HG03135 (cell line): ENCODE results near the gene SCGB1A1.

ENCODE experiments used
- ATAC-seq: cut with Tn5 transposase; IDR thresholded peaks from one replicate; pipeline ENCODE4 v1.9.1; 2021; ENCODE audit warnings: mild to moderate bottlenecking, moderate library complexity; ENCODE audit not compliant: unreplicated experiment

Gene SCGB1A1

GRCh38 chr11:62398011-62398994, 20.5 kb upstream of the SCGB1A1 start:
- ATAC-seq: no peak

DNA sequence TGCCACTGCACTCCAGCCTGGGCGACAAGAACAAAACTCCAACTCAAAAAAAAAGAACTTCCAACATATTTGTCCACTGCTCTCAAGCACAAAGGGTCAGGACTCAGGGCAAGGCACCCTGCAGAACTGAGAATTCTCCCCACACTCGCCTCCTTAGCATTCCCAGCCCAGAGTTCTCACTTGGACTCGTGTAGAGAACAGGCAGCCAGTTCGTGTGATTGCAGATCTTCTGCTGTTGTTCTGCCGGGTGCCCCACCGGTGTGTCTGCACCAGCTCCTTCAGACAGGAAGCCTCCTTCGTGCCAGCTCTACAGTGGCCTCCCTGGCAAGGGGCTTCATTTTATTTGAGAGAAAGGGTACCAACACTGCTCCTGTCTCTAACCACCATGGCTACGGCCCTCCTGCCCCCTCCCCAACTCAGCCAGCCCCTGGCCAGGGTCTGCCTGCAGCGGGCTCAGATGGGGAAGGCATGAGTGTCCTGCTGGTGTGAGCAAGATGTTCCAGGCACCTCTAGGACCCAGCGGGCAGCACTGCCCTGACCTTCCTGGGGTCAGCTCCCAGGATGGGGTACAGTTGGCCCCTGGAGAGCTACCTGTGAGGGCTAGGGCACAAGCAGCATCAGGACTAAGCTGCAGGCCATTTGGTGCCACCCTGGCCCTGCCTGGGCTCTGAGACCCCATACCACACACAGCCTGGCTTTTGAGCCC, 19.5 kb upstream of the SCGB1A1 start:
- ATAC-seq: no peak

DNA sequence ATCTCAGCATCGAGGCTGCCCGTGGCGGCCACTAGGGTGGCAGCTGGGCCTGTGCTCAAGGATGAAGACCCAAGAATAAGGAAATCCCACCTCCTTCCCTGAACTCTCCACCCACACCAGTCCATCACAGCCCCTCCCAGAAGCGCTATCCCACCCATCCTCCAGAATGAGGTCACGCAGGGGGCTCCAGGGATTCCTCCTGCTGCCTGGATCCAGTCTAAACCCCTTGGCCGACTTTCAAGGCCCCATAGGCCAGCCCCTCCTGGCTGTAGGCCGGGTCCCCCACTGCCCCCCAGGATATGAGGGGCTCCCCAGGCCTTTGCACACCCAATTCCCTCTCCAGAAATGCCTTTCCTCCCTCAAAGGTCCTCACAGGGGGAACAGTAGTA, 19.0 kb upstream of the SCGB1A1 start:
- no peak for ATAC-seq

- ATAC-seq: no peak
Measured at GRCh38 chr11:62400281-62400680, 18.6 kb upstream of the SCGB1A1 start.

GRCh38 chr11:62400760-62401159, 18.1 kb upstream of the SCGB1A1 start:
- no peak for ATAC-seq

DNA sequence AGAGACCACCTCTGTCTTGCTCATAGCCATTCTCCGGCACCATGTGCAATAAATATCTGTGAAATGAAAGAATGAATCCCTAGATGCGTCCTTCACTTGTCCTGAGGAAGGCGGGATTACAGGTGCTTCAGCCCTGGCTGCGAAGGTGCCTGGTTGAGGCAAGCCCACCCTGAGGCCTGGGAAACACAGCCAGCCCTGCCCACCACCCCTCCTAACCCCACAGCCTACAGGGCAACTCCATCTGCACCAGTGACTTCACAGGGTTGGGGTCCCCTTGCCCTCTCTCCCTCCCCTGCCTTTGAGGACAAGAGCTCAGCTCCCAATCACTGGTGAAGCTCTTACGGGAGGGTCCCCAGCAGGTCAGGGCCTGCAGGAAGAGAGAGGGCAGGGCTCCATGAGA, 17.5 kb upstream of the SCGB1A1 start:
- ATAC-seq: no peak

DNA sequence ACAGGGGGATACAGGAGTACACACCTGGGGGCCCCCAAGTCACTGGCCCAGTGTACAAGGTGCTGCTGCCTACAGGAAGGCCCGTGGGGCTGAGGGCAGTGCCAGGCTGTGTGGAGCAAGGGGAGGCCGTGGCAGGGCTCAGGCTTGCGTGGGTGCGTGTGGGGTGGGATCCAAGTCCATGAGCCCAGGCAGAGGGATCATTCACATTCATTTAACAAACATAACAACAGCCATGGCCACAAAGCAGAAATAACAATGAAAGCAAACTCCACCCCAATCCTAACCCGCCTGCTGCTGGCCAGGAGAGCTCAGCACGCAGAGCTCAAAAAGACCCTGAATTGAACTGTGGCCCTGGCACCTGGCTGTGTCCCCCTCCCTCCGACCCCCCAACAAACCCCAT, 17.0 kb upstream of the SCGB1A1 start:
- ATAC-seq: no peak

GRCh38 chr11:62402226-62402959, 16.4 kb upstream of the SCGB1A1 start:
- ATAC-seq: no peak

DNA sequence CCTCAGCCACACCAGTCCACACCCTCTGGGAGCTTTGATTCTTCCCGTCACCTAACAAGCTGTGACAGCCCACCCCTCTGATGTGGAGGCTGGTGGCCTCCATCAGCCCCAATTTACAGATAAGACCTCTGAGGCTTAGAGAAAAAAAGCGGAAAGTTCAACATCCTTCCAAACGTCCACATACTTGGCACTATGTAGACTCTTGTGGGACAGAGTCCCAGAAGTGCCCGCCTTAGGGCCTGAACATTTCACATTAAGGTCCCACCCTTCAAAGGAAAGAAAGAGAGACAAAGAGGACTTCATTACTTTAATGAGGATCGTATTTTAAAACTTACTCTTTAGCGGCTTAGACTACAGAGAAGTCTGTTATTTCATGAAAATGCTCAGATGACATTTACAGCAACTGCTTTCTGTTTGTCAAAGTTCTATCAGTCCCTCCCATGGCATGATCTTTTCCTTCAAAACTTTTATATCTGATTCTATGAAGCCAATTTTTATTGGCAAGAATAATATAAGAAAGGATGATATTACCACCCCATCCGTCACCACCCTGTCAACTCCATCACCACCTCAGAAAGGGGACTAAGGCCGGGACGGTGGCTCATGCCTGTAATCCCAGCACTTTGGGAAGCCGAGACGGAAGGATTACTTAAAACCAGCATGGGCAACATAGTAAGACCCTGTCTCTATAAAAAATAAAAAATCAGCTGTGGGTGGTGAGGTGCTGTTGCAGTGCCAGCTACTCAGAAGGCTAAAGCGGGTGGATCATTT, 15.7 kb upstream of the SCGB1A1 start:
- no peak for ATAC-seq

- ATAC-seq: no peak
Measured at GRCh38 chr11:62404435-62404834, 14.4 kb upstream of the SCGB1A1 start.

- no peak for ATAC-seq
Measured at GRCh38 chr11:62404901-62405300, 13.9 kb upstream of the SCGB1A1 start.

DNA sequence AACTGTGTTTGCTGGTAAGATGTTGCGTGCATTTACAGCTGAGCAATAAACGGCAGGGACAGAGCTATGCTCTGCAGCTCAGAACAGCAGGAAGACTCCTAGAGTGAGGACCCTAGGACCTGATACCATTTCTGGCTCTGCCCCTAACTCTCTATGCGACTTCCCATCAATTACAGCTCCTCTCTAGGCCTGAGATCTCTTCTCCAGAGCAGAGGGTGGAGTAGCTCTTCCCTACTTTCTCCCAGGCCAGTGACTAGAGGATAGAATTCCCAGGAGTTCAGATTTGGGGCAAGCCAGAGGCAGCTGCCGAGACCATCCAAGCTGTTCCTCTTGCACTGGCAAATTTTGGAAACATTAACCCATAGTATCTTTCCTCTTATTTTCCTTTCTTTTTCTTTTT, 12.8 kb upstream of the SCGB1A1 start:
- no peak for ATAC-seq

DNA sequence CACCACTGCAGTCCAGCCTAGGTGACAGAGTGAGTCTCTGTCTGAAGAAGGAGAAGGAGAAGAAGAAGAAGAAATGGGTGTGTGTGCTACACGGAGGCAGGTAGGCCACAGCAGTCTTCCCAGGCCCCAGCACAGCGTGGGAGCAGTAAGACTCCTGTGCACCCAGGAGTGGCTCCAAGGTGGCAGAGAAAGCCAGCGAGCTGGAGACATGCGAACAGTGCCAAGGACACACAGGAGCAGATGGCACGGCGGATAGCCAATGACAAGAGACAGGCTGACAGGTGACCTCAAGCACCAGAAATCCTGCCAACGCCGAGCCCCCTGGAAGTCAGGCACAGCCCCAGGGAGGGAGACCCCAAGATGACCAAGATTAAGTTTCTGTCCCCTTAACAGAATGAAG, 9.0 kb upstream of the SCGB1A1 start:
- no peak for ATAC-seq

DNA sequence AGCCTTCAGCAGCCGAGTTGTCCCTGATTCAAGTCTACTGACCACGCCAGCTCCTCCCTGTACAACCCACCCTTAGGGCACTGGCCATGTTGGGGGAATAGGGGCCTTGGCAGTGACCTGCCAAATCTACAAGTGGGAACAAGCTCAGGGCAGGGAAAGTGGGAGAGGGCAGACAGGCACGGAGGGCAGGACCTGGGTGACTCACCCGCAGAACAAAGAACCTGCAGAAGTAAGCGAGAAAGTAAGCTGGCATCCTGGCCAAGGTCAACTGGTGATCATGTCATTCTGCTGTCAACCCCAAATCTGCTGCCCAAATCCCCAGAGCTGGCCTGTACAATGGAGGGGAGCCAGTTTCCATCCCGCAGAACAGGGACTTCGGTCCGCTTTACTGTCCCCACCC, 7.9 kb upstream of the SCGB1A1 start:
- no peak for ATAC-seq

DNA sequence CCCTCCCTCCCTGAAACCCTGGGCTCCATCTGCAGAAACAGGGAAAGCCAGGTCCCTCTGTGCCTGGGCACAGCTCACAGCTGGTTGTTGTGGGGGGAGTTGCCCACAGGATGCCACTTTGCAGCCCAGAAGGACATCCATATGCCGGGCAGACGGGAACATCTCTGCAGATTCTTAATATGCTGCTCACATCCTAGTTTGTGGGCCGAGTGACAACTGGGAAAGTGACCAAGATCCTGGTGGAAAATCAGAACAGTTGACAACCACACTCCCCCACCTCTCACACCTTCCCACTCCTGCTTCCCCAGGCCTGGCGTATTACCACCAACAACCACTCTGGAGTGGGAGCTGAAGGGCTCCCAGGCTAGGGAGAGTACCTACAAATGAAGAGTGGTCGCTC, 7.3 kb upstream of the SCGB1A1 start:
- ATAC-seq: no peak

GRCh38 chr11:62413060-62413696, 5.7 kb upstream of the SCGB1A1 start:
- ATAC-seq: no peak

- ATAC-seq: no peak
Measured at GRCh38 chr11:62416596-62416995, 2.2 kb upstream of the SCGB1A1 start.

GRCh38 chr11:62418136-62418535, 697 bp upstream of the SCGB1A1 start:
- ATAC-seq: no peak

DNA sequence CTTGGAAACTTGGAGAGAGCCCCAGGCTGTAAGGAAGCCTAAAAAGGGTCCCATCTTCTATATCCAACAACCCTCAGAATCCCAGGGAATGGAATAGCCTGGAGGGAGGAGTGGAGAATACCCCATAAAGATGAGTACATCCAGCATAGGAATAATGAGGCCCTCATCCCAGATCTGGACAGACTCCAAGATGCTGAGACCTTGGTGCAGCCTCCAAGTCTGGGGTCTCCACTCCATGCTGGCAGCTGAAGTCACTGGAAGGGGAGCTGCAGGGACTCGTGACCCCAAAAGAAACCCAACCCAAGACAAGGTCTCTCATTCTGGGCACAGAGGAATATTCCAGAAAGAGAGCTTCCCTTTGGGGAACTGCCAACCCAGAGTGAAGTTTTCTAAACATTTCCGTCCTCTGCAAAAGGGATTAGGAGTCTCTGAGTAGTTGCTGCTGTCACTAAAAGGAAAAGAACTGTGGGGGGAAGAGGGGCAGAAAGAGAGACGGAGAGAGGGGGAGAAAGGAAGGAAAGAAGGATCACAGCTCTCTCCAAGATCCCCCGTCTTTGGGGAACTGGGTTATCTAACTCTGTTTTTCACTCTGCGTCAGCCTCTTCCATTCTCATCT, 589 bp downstream of the SCGB1A1 start:
- no peak for ATAC-seq

DNA sequence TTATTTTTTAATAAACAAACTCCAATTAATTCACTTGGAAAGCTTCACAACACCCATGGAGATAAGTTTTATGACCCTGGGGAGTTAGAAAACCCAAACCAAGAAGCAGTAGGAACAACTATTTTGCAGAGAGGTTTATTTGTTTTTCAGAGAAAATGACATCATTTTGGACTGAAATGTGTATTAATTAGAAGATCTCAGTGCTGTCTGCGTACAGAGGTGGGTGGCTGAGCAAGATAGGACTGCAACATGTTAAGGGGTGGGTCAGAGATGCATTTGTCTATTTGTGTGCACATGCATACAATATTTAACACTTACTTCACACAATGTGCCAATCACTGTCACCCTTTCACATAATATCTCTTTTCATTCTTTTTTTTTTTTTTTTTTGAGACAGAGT, 1.1 kb downstream of the SCGB1A1 start:
- ATAC-seq: no peak
